Fibroblast of villous mesenchyme (primary cell): ENCODE results near the gene OGFOD1. TPM values are rescaled to one million over a fixed set of nuclear protein-coding genes. Genes with fewer than 3 reads are reported as not detected.

Source experiments
- DNase-seq: peaks from one replicate; pipeline ENCODE4 v3.0.0-alpha.2; 2010; ENCODE audit warnings: low read depth
- H3K4me3 ChIP-seq: 2 replicates; pipeline ENCODE4 v1.5.1; 2011; ENCODE audit warnings: low read depth, mild to moderate bottlenecking, low read length
- total RNA-seq: library from RNA; depleted of rRNA; stranded (reverse); fragments of >200 nt; gene quantifications from 2 replicates; pipeline ENCODE4 v1.2.3, GENCODE V29; 2012
- TF ChIP-seq, protein P1 (sequence below): IDR thresholded peaks from 2 replicates; pipeline ENCODE4 v1.5.1; 2012; ENCODE audit warnings: low read depth, mild to moderate bottlenecking, low read length; ENCODE audit not compliant: insufficient read depth

The OGFOD1 gene
- total RNA-seq, 1 donor, result 65.6 TPM

DNA sequence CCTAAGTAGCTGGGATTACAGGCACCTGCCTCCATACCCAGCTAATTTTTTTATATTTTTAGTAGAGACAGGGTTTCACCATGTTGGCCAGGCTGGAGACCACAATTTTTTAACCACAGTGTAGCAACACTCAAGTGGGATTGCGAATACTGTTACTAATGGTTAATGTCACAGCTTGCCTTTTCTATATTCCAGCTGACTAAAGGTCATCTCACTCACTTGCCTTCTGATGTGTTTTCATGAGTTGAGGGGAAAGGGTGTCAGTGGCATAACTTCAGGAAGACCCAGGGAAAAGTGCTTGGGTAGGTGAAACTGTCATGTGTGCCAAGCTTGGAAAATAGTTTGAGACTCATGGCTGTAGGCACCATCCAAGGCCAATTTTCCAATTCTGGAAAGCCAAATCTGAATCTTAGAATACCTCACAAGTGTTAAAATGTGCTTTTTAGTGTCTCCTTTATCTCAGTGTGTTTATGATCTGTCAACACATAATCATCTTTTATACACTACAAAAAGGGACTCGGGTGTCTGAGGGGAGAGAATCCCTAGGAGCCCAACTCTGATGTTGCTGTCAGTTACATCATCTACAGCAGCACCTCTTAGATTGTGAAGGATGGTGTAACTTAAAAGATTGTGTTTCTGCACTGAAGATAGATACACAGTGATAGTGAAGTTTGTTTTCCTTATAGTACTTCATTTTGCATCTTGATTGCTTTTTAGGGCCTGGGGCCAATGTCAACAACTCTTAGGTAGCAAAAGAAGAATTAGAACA is 27.1 kb downstream of the OGFOD1 start:
- no peak overlapping the region for H3K4me3 ChIP-seq
- TF ChIP-seq, protein P1, sequence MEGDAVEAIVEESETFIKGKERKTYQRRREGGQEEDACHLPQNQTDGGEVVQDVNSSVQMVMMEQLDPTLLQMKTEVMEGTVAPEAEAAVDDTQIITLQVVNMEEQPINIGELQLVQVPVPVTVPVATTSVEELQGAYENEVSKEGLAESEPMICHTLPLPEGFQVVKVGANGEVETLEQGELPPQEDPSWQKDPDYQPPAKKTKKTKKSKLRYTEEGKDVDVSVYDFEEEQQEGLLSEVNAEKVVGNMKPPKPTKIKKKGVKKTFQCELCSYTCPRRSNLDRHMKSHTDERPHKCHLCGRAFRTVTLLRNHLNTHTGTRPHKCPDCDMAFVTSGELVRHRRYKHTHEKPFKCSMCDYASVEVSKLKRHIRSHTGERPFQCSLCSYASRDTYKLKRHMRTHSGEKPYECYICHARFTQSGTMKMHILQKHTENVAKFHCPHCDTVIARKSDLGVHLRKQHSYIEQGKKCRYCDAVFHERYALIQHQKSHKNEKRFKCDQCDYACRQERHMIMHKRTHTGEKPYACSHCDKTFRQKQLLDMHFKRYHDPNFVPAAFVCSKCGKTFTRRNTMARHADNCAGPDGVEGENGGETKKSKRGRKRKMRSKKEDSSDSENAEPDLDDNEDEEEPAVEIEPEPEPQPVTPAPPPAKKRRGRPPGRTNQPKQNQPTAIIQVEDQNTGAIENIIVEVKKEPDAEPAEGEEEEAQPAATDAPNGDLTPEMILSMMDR, result no peak
- peak; percentile 42 for DNase-seq

DNA sequence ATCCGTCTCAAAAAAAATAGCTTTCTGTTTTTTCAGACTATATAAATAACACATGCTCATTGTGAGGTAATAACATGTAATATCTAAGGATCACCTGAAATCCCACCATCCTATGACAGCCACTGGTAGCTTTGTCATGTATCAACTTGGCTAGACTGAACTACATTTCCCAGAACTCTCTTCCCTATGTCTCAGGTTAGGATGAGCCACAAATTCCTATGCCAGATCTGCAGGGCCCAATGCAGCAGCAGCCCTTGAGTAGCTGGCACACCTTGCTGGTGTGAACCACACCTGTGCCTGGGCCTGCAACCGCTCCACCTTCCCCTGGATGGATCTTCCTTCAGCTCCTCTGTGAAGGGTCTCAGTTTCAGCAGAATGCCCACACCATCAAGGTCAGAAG is 28.1 kb downstream of the OGFOD1 start:
- DNase-seq, result no peak
- no peak overlapping the region for H3K4me3 ChIP-seq
- TF ChIP-seq, protein P1, result no peak

DNA sequence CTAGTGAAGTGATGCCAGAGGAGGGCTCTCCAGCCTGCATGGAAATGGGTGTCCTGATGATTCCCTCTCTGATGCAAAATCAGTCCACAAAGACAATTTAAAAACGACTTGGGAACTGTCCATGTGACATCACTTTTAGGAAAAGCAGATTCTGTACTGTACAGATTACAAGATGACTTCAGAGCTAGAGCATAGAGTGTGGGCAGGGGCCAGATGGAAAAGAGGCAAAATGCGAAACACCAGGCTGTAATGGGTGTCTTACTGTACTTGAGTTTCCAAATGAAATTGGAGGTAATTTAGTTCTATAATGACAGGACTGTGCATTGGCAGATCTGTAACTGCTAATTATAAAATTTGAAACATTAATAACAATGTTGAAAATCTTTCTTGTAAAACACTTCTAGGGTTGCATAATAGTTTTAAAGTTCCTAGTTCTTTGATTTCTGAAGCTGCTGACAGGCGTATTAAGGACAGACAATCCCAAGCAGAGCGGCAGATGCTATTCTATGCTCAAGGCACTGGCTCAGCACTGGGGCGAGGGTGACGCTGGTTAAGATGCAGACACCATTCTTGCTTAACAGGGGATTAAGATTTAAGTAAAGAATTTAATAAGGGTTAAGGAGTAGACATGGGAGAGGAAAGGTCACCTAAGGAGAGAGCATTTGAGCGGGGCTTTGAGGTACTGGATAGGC is 29.6 kb downstream of the OGFOD1 start:
- TF ChIP-seq, protein P1, result no peak
- no peak overlapping the region for H3K4me3 ChIP-seq
- DNase-seq, result peak; percentile 62

DNA sequence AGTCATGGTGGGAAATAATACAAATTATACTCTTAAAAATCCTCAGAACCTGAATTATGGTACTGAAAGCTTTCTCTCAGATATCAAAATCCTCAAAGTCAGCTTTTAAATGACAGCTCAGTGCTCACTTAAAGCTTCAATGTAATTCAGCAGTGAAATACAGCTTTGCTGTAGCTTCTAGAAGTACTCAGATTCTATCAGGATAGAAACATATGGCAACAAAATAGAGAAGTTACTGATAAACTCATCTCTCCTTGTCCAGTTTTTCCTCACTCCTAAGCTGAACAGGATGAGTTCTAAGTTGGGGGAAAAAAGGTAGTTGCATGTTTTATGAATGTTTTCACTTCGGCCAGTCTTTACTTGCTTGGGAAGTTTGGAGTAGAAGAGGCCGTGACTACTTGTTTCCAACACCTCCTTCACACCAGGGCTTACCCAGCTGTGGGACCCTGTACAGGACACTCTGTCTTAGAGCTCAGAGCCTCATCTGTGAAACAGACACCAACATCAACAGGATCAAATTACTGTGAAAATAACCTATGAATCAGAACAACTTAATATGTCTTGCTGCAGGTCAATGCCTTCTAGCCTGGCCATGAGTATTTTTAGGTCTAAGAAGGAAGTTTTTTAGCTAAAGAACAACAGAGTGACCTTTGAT is 30.2 kb downstream of the OGFOD1 start:
- DNase-seq, result peak; percentile 52
- TF ChIP-seq, protein P1, result no peak
- no peak overlapping the region for H3K4me3 ChIP-seq

DNA sequence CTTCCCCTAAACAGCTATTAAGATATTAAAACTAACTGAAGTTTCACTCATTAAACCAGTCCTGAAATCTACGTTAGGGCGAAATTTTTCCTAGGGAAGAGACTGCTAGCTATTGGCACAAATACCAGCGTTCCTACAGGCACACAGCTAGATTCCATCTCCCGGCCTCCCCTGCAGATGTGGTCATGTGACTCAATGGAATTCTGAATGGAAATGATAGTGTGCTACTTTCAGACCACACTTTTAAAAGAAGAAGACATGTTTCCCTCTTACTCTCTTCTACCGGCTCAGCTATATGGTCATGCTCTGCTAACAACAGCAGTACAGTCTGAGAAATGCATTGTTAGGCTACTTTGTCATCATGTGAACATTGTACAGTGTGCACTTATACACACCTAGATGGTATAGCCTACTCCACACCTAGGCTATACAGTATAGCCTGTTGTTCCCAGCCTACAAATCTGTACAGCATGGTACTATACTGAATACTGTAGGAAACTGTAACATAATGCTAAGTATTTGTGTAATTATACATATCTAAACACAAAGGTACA is 31.4 kb downstream of the OGFOD1 start:
- no peak overlapping the region for H3K4me3 ChIP-seq
- TF ChIP-seq, protein P1, result no peak
- no peak for DNase-seq

DNA sequence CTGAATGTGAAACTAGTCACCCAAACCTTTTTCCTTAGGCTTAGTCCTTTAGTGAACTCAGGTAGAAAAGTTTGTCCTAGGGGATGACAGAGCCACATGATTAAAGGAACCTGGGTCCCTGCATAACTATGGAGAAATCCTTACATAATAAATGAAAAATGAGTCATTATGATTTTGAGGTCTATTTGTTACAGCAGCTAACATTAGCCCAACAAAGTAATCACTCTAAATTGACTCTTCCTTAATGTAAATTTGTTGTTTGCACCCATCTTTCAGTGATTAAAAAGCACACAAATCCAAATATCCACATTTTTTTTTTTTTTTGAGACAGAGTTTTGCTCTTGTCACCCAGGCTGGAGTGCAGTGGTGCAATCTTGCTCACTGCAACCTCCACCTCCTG is 32.0 kb downstream of the OGFOD1 start:
- no peak overlapping the region for H3K4me3 ChIP-seq
- TF ChIP-seq, protein P1, result no peak
- no peak for DNase-seq
